Kidney epithelial cell (primary cell): Measurements from ENCODE around the gene TMEM40. TPM values are rescaled to one million over a fixed set of nuclear protein-coding genes. Genes with fewer than 3 reads are reported as not detected.

Source experiments
- DNase-seq: peaks from one replicate; pipeline ENCODE4 v3.0.0-alpha.2; 2010; ENCODE audit warnings: low read depth
- H3K27me3 ChIP-seq: 2 replicates; pipeline ENCODE4 v1.6.0; 2011; ENCODE audit warnings: low read length; ENCODE audit not compliant: control insufficient read depth, insufficient read depth
- H3K36me3 ChIP-seq: 2 replicates; pipeline ENCODE4 v1.5.1; 2011; ENCODE audit warnings: low read length; ENCODE audit not compliant: control insufficient read depth, insufficient read depth
- H3K4me3 ChIP-seq: 2 replicates; pipeline ENCODE4 v1.5.1; 2011; ENCODE audit warnings: low read depth, mild to moderate bottlenecking, control low read depth, low read length
- CTCF ChIP-seq: IDR thresholded peaks from 2 replicates; pipeline ENCODE4 v1.5.1; 2011; ENCODE audit warnings: mild to moderate bottlenecking, moderate library complexity, low read length, control low read depth, inconsistent platforms; ENCODE audit not compliant: insufficient read depth, poor library complexity, severe bottlenecking
- total RNA-seq: library from RNA; depleted of rRNA; stranded (reverse); fragments of >200 nt; gene quantifications from 2 replicates; pipeline ENCODE4 v1.2.3, GENCODE V29; 2015

The TMEM40 gene
- total RNA-seq, 1 donor from 2014 or later: 5.3 TPM

GRCh38 chr3:12756175-12756574 is 2.9 kb downstream of the TMEM40 start:
- DNase-seq: no peak
- Histone ChIP-seq H3K27me3 (no peaks in the 10 kb centered on the region), H3K36me3 (no peaks in the 10 kb centered on the region), H3K4me3 (no peak overlapping the region)
- TF ChIP-seq CTCF: no peak

GRCh38 chr3:12755754-12756153 is 3.3 kb downstream of the TMEM40 start:
- Histone ChIP-seq H3K27me3 (no peaks in the 10 kb centered on the region), H3K4me3 (no peak overlapping the region), H3K36me3 (no peaks in the 10 kb centered on the region)
- DNase-seq: no peak
- TF ChIP-seq CTCF: no peak

- no peak for TF ChIP-seq CTCF
- no peak for DNase-seq
- Histone ChIP-seq H3K36me3 (no peaks in the 10 kb centered on the region), H3K27me3 (no peaks in the 10 kb centered on the region), H3K4me3 (no peak overlapping the region)
Observed at GRCh38 chr3:12754313-12754712, 4.7 kb downstream of the TMEM40 start.

GRCh38 chr3:12753275-12754028 is 5.6 kb downstream of the TMEM40 start:
- no peaks in the 10 kb centered on the region for H3K27me3 ChIP-seq
- H3K36me3 ChIP-seq: no peaks in the 10 kb centered on the region
- H3K4me3 ChIP-seq: no peak overlapping the region
- no peak for DNase-seq
- no peak for TF ChIP-seq CTCF

GRCh38 chr3:12752809-12753208 is 6.2 kb downstream of the TMEM40 start:
- no peaks in the 10 kb centered on the region for H3K36me3 ChIP-seq
- H3K4me3 ChIP-seq: no peak overlapping the region
- no peaks in the 10 kb centered on the region for H3K27me3 ChIP-seq
- no peak for DNase-seq
- no peak for TF ChIP-seq CTCF

GRCh38 chr3:12752102-12752501 is 7.0 kb downstream of the TMEM40 start:
- no peak for TF ChIP-seq CTCF
- DNase-seq: no peak
- Histone ChIP-seq H3K4me3 (no peak overlapping the region), H3K36me3 (no peaks in the 10 kb centered on the region), H3K27me3 (no peaks in the 10 kb centered on the region)
